ENCODE results near the gene RHOT2.
"Not testable (repeated sequence)": the region's sequence is repeated elsewhere in the genome, so short reads cannot be mapped to it uniquely, and the experiment has no call there.

Gene RHOT2

DNA sequence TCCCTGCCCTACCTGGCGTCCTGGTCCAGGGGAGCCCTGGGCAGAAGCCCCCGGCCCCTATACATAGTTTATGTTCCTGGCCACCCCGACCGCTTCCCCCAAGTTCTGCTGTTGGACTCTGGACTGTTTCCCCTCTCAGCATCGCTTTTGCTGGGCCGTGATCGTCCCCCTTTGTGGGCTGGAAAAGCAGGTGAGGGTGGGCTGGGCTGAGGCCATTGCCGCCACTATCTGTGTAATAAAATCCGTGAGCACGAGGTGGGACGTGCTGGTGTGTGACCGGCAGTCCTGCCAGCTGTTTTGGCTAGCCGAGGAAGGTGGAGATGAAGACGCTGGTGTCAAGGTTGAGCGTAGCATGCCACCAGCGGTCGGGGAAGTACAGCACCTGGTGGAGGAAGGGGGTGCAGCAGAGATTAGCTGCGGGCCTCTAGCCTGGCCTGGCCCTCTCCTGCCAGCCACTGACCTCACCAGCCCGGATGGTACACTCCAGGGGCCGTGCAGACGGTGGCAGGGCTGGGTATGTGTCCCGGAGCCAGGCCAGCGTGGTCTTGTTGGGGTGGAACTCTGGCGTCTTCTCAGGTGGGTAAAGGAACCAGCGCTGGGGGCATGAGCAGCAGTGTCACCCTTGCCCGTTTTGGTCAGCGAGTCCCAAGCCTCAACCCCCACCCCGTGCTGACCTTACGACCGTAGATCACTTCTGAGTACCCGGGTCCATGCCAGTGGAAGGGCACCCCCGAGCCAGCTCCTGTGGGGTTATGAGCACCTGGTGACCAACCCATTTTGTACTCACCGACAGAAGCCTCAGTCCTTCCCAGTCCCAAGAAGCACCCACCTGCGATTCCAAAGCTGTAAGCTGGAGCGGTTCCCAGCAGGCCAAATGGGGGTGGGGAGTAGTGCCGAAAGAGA, 14.8 kb downstream of the RHOT2 start:
- no peak for DNase-seq

GRCh38 chr16:683396-684070, 15.6 kb downstream of the RHOT2 start:
- no peak for DNase-seq

GRCh38 chr16:684071-684794, 16.3 kb downstream of the RHOT2 start, which contains the start of gene JMJD8:
TSS of gene JMJD8 (minus strand) at chr16:684334. CDS start at chr16:684319, 15 bp downstream.
- peak; percentile 98 for DNase-seq

DNA sequence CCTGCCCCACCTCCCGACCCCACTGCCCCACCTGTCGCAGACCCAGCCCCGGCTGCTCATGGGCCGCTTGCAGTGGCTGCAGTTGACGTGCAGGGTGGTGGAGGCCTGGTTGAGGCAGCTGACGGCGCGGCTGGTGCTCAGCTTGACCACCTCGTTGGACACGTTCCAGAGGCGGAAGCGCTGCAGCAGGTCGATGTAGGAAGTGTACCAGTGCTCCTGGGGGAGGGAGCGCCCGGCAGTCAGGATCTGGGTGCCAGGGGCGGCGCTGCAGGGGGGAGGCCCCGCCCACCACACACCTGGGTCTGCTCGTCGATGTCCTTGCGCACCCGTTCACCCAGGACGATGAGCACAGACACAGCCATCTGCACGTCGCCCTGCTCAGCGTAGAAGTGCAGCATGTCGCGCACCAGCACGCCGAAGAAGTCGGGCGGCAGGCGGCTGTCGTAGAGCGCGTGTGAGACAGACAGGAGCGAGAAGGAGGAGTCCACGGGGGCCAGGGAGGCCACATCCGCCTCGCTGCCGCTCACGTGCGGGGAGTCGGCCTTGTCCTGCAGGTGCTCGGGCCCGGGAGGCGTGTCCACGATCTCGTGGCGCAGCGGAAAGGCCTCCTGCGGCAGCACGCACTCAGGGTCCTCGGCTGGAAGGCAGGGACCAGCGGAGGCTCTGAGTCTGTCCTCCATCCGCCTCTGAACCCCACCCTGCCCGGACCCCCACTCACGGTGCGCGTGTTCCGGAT, 17.2 kb downstream of the RHOT2 start:
- no peak for DNase-seq

DNA sequence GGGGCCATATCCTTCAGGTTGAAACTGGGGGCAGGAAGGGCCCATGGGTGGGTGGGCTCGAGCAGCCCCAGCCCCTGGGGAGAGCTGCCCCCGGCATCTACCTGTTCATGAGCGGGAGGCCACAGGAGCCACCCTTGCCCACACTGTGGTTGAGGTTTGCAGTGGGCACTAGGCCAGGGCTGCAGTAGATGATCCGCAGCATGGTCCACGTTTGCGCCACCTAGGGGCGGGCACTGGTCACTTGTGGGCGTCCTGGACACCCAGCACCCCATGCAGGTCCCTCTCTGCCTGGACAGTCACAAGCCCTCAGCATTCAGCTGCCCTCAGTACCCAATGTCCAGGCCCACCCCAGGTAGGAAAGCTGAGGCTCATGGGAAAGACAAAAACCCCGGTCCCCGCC, 18.0 kb downstream of the RHOT2 start:
- DNase-seq = no peak

GRCh38 chr16:686459-687260, 18.7 kb downstream of the RHOT2 start:
- no peak for DNase-seq

GRCh38 chr16:687499-687898, 19.6 kb downstream of the RHOT2 start:
- no peak for DNase-seq

- DNase-seq = no peak
Observed at GRCh38 chr16:689175-689897, 21.4 kb downstream of the RHOT2 start.

- not testable (repeated sequence) for DNase-seq
Observed at GRCh38 chr16:691242-691641, 23.3 kb downstream of the RHOT2 start.

DNA sequence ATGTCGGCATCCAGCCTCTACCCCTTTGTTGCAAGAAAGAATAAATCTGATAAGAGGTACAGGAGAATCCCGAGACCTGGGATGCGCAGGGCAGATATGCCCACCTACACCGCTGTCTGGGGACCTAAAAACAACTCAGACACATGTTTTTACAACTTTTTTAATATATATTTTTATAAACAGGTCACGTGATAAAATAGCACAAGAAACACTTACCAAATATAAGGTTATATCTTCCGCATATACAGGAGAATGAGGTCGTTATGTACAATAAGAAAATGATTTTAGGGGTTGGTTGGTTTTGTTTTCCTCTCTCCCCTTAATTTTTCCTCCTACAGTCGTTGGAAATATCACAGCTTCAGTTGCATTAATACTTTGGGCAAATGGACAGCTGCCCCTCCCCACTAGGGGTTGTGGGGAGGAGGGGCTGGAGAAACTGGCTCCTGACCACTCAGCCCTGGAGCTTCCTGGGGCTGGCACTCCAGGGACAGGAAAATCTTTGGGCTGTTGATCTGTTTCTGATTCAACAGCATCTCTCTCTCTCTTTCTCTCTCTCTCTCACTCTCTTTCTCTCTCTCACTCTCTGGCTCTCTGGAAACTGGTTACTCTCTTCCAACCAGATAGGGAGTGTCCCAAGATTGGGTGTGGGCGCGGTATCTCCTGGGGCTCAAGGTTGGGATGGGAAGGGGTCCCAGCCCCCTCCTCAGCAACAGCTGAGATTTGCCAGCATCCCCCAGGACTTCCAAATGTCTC, 24.6 kb downstream of the RHOT2 start:
- DNase-seq = no peak

DNA sequence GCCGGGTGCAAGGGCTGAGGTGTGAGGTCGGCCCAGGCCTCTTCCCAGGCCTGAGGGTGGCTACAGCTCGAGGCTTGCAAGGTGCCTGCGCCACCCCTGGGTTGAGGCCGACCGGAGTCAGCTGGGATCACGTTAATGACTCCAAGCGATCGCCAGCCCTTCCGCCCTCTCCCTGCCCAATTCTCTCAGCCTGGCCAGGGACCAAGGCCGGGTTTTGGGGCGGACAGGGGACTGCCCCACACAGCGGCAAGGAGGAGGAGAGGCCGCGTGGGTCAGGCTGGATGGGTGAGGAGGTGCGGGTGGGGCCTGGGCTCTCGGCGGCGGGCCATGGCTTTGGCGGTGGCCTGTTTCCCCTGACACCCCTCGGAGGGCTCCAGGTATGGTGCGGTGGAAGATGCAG, 25.4 kb downstream of the RHOT2 start:
- DNase-seq = no peak

GRCh38 chr16:693766-694165, 25.8 kb downstream of the RHOT2 start:
- DNase-seq = no peak

DNA sequence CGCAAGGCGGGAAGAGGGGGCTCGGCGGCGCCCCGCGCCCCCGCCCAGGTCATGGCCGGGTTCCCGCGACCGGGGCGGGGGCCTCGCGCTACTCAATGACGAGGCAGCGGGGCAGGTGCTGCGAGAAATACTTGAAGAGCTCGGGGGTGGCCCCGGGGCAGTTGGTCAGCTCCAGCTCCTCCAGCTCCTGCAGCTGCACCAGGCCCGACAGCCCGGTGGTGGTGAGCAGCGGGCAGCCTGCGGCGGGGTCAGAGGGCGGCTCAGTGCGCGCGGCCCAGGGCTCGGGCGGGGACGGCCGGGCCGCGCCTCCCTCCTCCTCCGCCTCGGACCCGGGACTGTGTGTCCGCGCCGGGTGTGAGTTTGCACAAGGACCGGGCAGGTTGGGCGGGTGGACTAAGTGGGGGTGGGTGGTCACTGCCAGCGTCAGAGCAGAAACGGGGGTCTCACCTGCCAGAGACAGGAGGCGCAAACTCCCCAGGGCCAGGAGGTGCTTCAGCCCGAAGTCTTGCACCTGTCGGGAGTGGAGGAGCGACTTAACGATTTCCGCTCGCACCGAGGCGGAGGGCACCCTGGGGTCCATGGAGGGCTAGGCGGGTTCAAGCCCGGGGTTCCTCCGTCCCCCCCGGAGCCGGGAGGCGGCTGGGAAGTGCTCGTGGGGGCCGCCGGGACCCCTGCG, 26.4 kb downstream of the RHOT2 start:
- no peak for DNase-seq

DNA sequence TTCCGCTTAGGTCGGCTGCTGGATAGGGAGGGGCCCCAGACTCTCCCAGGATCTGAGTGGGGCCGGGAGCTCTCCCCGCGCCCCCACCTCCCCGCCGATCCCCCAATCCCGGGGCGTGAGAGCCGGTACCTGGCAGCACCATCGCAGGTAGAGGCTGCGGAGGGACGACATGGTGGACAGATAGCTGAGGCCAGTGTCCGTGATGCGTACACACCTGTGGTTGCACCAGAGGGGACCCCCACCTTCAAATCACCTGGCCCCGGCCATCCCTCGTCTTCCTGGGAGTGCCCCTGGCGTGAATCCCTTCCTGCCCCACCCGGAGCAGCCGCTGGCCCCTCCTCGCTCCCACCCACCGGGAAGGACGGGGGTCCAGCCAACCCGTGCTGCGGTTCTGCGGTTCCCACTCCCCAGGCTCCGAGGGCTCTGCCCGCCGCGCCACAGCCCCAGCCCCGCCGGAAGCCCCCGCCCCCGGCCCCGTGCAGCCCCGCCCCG, 27.0 kb downstream of the RHOT2 start:
- DNase-seq = no peak

- peak; percentile 79 for DNase-seq
Observed at GRCh38 chr16:695355-696089, 27.6 kb downstream of the RHOT2 start.

GRCh38 chr16:698911-699671, 31.2 kb downstream of the RHOT2 start:
- DNase-seq = no peak

- DNase-seq = peak; percentile 39
Observed at GRCh38 chr16:700684-701584, 33.0 kb downstream of the RHOT2 start.
